Smooth muscle cell of the brain vasculature (primary cell): Measurements from ENCODE around the gene WDR5B.

Source experiments
- DNase-seq: peaks from one replicate; pipeline ENCODE4 v3.0.0-alpha.2; 2012; ENCODE audit warnings: low read depth, low spot score

The WDR5B gene

DNA sequence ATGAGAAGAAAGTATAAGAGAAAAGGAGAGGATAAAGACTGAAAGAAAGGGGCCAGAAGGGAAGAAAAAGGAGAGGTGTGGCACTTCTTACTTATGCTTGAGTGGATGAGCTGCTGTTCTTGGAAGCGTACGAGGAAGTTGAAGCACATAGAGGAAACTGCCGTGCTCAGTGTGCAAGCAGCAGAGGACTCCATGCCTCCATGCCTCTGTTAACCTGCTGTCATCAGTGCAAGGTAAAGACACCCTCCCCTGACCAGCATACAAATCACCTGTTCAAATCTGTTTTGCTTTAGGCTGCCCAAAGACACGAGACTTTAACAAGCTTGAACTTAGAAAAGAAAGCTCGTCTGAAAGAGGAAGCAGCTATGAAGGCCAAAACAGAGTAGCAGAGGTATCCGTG lies 6.4 kb downstream of the WDR5B start:
- no peak for DNase-seq

DNA sequence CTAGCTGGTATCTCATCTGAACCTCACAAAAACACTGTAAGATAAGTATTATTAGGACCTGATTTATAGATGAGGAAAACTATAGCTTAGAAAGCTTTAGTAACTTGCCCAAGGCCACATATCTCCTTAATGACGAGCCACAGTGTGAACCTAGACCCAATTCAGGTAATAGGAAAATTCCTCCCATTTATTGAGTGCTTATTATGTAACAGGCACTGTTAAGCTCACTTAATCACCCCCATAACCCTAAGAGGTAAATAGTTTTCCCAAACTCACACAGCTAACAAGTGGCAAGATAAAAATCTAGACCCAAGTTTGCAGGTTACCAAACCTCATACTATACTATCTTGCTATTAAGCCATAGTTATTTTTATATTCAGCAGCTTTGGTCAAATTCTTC lies 7.9 kb downstream of the WDR5B start:
- no peak for DNase-seq

- no peak for DNase-seq
These were observed 9.7 kb downstream of the WDR5B start for GRCh38 chr3:122406198-122406597.

DNA sequence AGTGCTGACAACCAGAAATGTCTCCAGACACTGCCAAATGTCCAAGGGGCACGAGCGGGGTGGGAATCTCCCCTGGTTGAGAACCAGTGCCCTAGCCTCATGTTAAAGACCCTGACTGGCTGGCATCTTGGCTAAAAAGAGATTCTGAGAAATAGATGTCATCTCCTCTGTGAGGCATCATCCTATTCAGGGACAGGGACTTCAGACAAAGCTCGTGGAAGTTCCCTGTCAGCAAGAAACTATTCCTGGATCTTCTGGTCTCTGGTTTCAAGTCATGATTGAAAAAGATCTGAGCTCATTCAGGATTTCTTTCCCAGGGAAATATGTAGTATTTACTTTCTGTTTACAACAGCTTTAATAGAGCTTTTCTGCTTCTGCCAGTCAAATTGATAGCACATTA lies 10.8 kb downstream of the WDR5B start:
- no peak for DNase-seq

GRCh38 chr3:122403489-122403888 lies 12.4 kb downstream of the WDR5B start:
- no peak for DNase-seq

- DNase-seq: no peak
These were observed 16.9 kb downstream of the WDR5B start for GRCh38 chr3:122398920-122399319.

- DNase-seq: no peak
These were observed 18.7 kb downstream of the WDR5B start for GRCh38 chr3:122397201-122397600.

DNA sequence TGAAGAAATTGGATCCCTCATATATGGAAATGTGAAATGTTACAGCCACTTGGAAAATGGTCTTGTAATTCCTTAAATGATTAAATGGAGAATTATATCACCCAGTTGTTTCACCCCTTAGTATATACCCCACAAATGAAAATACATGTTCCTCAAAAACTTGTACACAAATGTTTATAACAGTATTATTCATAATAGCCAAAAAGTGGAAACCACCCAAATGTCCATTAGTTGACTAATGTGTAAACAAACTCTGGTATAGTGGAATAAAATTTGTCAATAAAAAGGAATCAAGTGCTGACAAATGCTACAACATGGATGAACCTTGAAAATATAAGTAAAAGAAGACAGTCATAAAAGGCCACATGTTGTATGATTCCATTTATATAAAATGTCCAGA lies 19.4 kb downstream of the WDR5B start:
- no peak for DNase-seq

DNA sequence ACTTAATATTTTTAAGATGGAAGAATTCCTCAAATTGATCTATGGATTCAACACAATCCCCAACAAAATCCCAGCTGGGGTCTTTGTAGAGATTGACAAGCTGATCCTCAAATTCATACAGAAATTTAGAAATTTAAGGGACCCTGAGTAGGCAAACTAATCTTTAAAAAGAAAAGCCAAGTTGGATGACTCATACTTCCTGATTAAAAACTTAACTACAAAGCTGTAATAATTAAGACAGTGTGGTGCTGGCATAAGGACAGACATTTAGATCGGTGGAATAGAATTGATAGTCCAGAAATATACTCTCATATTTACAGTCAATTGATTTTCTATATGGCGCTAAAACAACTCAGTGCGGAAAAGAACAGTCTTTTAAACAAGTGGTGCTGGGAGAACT lies 20.3 kb downstream of the WDR5B start:
- no peak for DNase-seq

- no peak for DNase-seq
These were observed 21.7 kb downstream of the WDR5B start for GRCh38 chr3:122394173-122394572.

- DNase-seq: peak; percentile 13
These were observed 22.7 kb downstream of the WDR5B start for GRCh38 chr3:122392868-122393844.

- DNase-seq: no peak
These were observed 24.0 kb downstream of the WDR5B start for GRCh38 chr3:122391681-122392446.

- no peak for DNase-seq
These were observed 25.2 kb downstream of the WDR5B start for GRCh38 chr3:122390665-122391064.

DNA sequence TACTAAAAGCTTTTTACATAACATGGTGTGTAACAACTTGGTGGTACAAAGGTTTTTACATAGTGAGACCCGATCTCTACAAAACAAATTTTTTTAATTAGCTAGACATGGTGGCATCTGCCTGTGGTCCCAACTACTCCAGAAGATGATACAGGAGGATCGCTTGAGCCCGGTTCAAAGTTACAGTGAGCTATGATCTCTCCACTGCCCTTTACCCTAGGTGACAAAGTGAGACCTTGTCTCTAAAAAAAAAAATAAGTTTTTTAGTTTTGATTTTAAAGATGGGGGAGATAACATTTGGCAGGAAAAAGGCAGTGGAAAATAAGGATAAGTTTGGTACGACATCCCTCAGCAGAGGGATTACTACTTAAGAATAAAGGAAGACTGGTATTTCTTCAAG lies 26.0 kb downstream of the WDR5B start:
- no peak for DNase-seq

- DNase-seq: no peak
These were observed 26.7 kb downstream of the WDR5B start for GRCh38 chr3:122389197-122389596.

DNA sequence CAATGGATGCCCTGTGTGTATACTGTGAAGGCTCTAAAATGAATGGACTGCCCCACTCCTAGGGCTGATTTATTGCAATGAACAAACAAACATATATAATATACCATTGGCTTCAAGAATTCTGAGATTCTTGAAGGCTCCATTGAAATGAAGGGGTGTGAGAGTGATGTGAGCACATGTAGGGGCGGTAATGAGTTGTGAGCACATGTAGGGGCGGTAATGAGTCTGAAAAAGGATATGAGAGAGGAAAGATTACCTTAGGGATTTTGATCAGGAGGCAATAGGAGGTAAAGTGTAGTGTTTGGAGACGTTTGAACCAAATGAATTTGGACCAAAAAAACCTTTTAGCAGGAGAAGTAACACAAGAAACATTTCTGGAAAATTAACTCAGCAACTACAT lies 28.2 kb downstream of the WDR5B start:
- no peak for DNase-seq

- peak; percentile 55 for DNase-seq
These were observed 31.8 kb downstream of the WDR5B start, which contains the start of gene FAM162A for GRCh38 chr3:122383771-122384697. TSS of gene FAM162A (plus strand) at chr3:122384182. CDS start at chr3:122384266, 84 bp downstream.

DNA sequence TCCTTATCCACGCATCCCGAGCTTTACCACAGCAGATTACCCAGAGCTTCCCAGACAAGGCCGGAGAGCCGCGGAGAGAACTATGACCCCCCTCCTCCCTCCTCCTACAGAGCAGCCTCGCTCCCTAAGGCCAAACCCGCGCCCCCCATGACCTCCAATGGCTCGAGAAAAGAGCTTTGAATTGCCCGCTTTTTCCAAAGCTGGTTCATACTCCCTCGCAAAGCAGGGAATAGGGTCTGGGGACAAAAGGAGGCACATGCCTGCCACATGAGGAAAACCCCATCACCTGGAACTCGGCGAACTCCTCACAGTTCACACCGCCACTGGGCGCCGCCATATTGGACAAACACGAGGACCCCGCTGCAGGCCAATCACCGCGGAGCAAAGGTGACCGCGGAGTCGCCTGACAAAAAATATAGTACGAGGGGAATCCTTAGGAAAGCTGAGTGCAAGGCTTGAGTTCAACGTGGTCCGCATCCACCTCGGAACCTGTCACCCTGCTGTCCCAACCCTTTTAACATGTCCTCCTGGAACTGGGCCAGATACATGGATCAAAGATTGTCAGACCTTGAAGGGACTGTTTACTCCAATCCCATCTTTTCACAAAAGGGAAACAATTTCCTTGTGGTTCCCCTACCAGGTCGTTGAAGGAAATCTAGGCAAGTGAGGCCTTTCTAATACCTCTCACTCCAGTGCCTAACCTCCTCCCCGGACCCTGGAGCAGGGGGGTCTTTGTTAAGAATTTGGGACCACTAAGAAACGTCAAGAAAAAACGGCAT lies 32.8 kb downstream of the WDR5B start, which contains the start of gene MIX23:
Gene MIX23, minus strand, starts transcription at position 344 of the 779 bp plus-strand sequence. Its CDS starts 7 bp downstream, at position 337.
- peak; percentile 43 for DNase-seq

GRCh38 chr3:122377975-122378374 lies 37.9 kb downstream of the WDR5B start:
- DNase-seq: no peak

- no peak for DNase-seq
These were observed 41.8 kb downstream of the WDR5B start for GRCh38 chr3:122374034-122374433.

GRCh38 chr3:122366379-122366749 lies 49.5 kb downstream of the WDR5B start:
- DNase-seq: no peak
